GM19023 (cell line): ENCODE results near the gene DRD5.

Source experiments
- ATAC-seq: cut with Tn5 transposase; IDR thresholded peaks from one replicate; pipeline ENCODE4 v1.9.1; 2021; ENCODE audit warnings: mild to moderate bottlenecking, moderate library complexity; ENCODE audit not compliant: unreplicated experiment

The DRD5 gene

GRCh38 chr4:9812501-9813340 is 31.3 kb downstream of the DRD5 start:
- peak; percentile 81 for ATAC-seq

- no peak for ATAC-seq
These were observed 34.9 kb downstream of the DRD5 start for GRCh38 chr4:9816285-9816684.

GRCh38 chr4:9820343-9820742 is 38.9 kb downstream of the DRD5 start:
- ATAC-seq: no peak

GRCh38 chr4:9825049-9825448 is 43.6 kb downstream of the DRD5 start:
- ATAC-seq: no peak

GRCh38 chr4:9826551-9826950 is 45.1 kb downstream of the DRD5 start:
- ATAC-seq: no peak

- no peak for ATAC-seq
These were observed 51.2 kb downstream of the DRD5 start for GRCh38 chr4:9832640-9833039.

- no peak for ATAC-seq
These were observed 52.0 kb downstream of the DRD5 start for GRCh38 chr4:9833421-9833820.
